ENCODE results near the gene TPM1. TPM values are rescaled to one million over a fixed set of nuclear protein-coding genes. Genes with fewer than 3 reads are reported as not detected.

The TPM1 gene
- total RNA-seq, 1 donor from 2014 or later: 255 TPM

- Mint-ChIP-seq H3K27me3 (ENCODE audit: unreplicated experiment) (no peaks in the 10 kb centered on the region), H3K36me3 (ENCODE audit: unreplicated experiment) (no peaks in the 10 kb centered on the region), H3K4me1 (ENCODE audit: low read depth, unreplicated experiment) (peaks cover 23% of the 10 kb centered on the region), H3K9me3 (ENCODE audit: unreplicated experiment) (peaks cover 1% of the 10 kb centered on the region), H3K27ac (ENCODE audit: unreplicated experiment) (peak overlapping the region; percentile 85), H3K4me3 (ENCODE audit: unreplicated experiment) (peak overlapping the region; percentile 55)
- TF ChIP-seq CTCF (IDR thresholded peaks at IDR 0.05; ENCODE audit: partially characterized antibody, unreplicated experiment): no peak
- no peak for DNase-seq
Observed at GRCh38 chr15:63088533-63089245, 46.1 kb downstream of the TPM1 start.

GRCh38 chr15:63089260-63090043 is 46.9 kb downstream of the TPM1 start:
- no peaks in the 10 kb centered on the region for H3K27me3 Mint-ChIP-seq (ENCODE audit: unreplicated experiment)
- H3K27ac Mint-ChIP-seq (ENCODE audit: unreplicated experiment): peak overlapping the region; percentile 85
- H3K4me3 Mint-ChIP-seq (ENCODE audit: unreplicated experiment): peak overlapping the region; percentile 55
- H3K9me3 Mint-ChIP-seq (ENCODE audit: unreplicated experiment): peaks cover 1% of the 10 kb centered on the region
- no peak for TF ChIP-seq CTCF (IDR thresholded peaks at IDR 0.05; ENCODE audit: partially characterized antibody, unreplicated experiment)
- H3K4me1 Mint-ChIP-seq (ENCODE audit: low read depth, unreplicated experiment): peaks cover 26% of the 10 kb centered on the region
- H3K36me3 Mint-ChIP-seq (ENCODE audit: unreplicated experiment): no peaks in the 10 kb centered on the region
- peak; percentile 58 for DNase-seq

GRCh38 chr15:63090472-63090871 is 47.9 kb downstream of the TPM1 start:
- H3K4me1 Mint-ChIP-seq (ENCODE audit: low read depth, unreplicated experiment): peaks cover 26% of the 10 kb centered on the region
- peak overlapping the region; percentile 79 for H3K27ac Mint-ChIP-seq (ENCODE audit: unreplicated experiment)
- DNase-seq: no peak
- H3K4me3 Mint-ChIP-seq (ENCODE audit: unreplicated experiment): peak overlapping the region; percentile 35
- no peaks in the 10 kb centered on the region for H3K36me3 Mint-ChIP-seq (ENCODE audit: unreplicated experiment)
- H3K27me3 Mint-ChIP-seq (ENCODE audit: unreplicated experiment): no peaks in the 10 kb centered on the region
- peaks cover 1% of the 10 kb centered on the region for H3K9me3 Mint-ChIP-seq (ENCODE audit: unreplicated experiment)
- no peak for TF ChIP-seq CTCF (IDR thresholded peaks at IDR 0.05; ENCODE audit: partially characterized antibody, unreplicated experiment)

GRCh38 chr15:63090887-63091286 is 48.3 kb downstream of the TPM1 start:
- DNase-seq: no peak
- Mint-ChIP-seq H3K27ac (ENCODE audit: unreplicated experiment) (peak overlapping the region; percentile 79), H3K9me3 (ENCODE audit: unreplicated experiment) (peaks cover 1% of the 10 kb centered on the region), H3K36me3 (ENCODE audit: unreplicated experiment) (no peaks in the 10 kb centered on the region), H3K4me1 (ENCODE audit: low read depth, unreplicated experiment) (peaks cover 26% of the 10 kb centered on the region), H3K4me3 (ENCODE audit: unreplicated experiment) (no peak overlapping the region), H3K27me3 (ENCODE audit: unreplicated experiment) (no peaks in the 10 kb centered on the region)
- no peak for TF ChIP-seq CTCF (IDR thresholded peaks at IDR 0.05; ENCODE audit: partially characterized antibody, unreplicated experiment)

Measured in glutamatergic neuron (in vitro differentiated cells).